ENCODE results near the gene AKR7A2.

- TF ChIP-seq, protein P1, sequence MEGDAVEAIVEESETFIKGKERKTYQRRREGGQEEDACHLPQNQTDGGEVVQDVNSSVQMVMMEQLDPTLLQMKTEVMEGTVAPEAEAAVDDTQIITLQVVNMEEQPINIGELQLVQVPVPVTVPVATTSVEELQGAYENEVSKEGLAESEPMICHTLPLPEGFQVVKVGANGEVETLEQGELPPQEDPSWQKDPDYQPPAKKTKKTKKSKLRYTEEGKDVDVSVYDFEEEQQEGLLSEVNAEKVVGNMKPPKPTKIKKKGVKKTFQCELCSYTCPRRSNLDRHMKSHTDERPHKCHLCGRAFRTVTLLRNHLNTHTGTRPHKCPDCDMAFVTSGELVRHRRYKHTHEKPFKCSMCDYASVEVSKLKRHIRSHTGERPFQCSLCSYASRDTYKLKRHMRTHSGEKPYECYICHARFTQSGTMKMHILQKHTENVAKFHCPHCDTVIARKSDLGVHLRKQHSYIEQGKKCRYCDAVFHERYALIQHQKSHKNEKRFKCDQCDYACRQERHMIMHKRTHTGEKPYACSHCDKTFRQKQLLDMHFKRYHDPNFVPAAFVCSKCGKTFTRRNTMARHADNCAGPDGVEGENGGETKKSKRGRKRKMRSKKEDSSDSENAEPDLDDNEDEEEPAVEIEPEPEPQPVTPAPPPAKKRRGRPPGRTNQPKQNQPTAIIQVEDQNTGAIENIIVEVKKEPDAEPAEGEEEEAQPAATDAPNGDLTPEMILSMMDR (IDR thresholded peaks at IDR 0.05 in 4 of 5, conservative IDR thresholded peaks at IDR 0.05 in 1 of 5), result no peak
- TF ChIP-seq POLR2A (IDR thresholded peaks at IDR 0.05), result no peak
These were observed 25.3 kb upstream of the AKR7A2 start for GRCh38 chr1:19337289-19337688.

Data from gastrocnemius medialis (tissue), 4 donors.